ENCODE measurements around the gene RAC2.

RAC2 gene

GRCh38 chr22:37193629-37194191 is 50.4 kb downstream of the RAC2 start:
- DNase-seq (ENCODE audit: low spot score) = peak; percentile 61
- TF ChIP-seq, protein P1, sequence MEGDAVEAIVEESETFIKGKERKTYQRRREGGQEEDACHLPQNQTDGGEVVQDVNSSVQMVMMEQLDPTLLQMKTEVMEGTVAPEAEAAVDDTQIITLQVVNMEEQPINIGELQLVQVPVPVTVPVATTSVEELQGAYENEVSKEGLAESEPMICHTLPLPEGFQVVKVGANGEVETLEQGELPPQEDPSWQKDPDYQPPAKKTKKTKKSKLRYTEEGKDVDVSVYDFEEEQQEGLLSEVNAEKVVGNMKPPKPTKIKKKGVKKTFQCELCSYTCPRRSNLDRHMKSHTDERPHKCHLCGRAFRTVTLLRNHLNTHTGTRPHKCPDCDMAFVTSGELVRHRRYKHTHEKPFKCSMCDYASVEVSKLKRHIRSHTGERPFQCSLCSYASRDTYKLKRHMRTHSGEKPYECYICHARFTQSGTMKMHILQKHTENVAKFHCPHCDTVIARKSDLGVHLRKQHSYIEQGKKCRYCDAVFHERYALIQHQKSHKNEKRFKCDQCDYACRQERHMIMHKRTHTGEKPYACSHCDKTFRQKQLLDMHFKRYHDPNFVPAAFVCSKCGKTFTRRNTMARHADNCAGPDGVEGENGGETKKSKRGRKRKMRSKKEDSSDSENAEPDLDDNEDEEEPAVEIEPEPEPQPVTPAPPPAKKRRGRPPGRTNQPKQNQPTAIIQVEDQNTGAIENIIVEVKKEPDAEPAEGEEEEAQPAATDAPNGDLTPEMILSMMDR (IDR thresholded peaks at IDR 0.05; ENCODE audit: extremely low read depth, missing control alignments) = no peak

- TF ChIP-seq, protein P1 (IDR thresholded peaks at IDR 0.05; ENCODE audit: extremely low read depth, missing control alignments) = no peak
- DNase-seq (ENCODE audit: low spot score) = no peak
Measured at GRCh38 chr22:37192741-37193140, 51.3 kb downstream of the RAC2 start.

GRCh38 chr22:37192204-37192603 is 51.9 kb downstream of the RAC2 start:
- DNase-seq (ENCODE audit: low spot score) = no peak
- TF ChIP-seq, protein P1 (IDR thresholded peaks at IDR 0.05; ENCODE audit: extremely low read depth, missing control alignments) = no peak

- TF ChIP-seq, protein P1 (IDR thresholded peaks at IDR 0.05; ENCODE audit: extremely low read depth, missing control alignments) = no peak
- no peak for DNase-seq (ENCODE audit: low spot score)
Measured at GRCh38 chr22:37190262-37190780, 53.7 kb downstream of the RAC2 start.

GRCh38 chr22:37188901-37189466 is 55.1 kb downstream of the RAC2 start:
- TF ChIP-seq, protein P1 (IDR thresholded peaks at IDR 0.05; ENCODE audit: extremely low read depth, missing control alignments) = no peak
- no peak for DNase-seq (ENCODE audit: low spot score)

DNA sequence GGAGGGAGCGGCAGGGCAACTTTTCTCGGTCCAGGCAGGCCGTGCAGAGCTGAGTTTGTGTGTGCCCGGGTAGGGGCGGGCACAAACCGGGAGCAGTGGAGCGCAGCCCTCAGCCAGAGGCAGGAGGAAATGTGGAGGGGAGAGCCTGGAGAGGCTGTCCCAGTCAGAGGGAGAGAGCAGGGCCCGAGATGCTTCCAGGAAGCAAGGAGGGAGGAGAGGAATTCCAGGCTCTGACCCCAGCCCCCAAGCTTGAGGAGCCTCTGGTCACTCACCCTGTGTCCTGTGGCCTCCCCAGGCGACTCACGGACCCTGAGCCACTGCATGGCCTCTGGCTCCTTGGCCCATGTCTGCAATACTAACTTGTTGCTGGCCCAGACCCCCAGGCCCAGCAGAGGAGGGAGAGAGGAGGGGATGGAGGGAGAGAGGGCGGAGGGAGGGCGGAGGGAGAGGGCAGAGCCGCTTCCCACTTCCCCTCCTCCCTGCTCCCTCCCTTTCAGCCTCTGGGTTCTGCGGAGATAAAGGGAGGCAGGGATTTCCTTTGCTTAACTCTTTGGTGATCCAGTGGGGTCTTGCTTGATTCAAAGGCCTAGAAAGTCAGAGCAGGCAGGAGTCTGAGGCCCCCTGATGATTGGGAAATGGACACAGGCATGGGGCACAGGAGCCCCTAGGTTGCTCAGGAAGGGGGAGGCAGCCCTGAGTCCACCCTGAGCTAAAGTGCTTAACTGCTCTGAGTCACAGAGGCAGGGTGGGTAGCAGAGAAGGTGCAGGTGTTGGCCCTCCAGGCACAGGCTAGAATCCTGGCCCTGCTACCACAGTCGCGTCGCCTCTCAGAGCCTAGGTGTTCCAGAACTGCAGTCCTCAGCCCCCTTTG is 55.9 kb downstream of the RAC2 start, which contains the start of gene C1QTNF6:
Gene C1QTNF6, minus strand, starts transcription at position 357 of the 871 bp plus-strand sequence. Its CDS starts 34 bp downstream, at position 323.
- no peak for DNase-seq (ENCODE audit: low spot score)
- TF ChIP-seq, protein P1 (IDR thresholded peaks at IDR 0.05; ENCODE audit: extremely low read depth, missing control alignments) = no peak

- TF ChIP-seq, protein P1 (IDR thresholded peaks at IDR 0.05; ENCODE audit: extremely low read depth, missing control alignments) = no peak
- DNase-seq (ENCODE audit: low spot score) = no peak
Measured at GRCh38 chr22:37187552-37187890, 56.5 kb downstream of the RAC2 start.

All from GM20000 (cell line).